Activated CD4-positive, alpha-beta T cell treated with anti-CD3 and anti-CD28 coated beads, Interleukin-2, amount 50 U/mL, for 24 hours (primary cell): ENCODE results near the gene SLC2A6.

Source experiments
- DNase-seq, 2 donors: peaks; one replicate each; pipeline ENCODE4 v3.0.0-alpha.2; 2020; ENCODE audit warnings: low read depth in 1 of 2, low spot score in 1 of 2

SLC2A6 gene

DNA sequence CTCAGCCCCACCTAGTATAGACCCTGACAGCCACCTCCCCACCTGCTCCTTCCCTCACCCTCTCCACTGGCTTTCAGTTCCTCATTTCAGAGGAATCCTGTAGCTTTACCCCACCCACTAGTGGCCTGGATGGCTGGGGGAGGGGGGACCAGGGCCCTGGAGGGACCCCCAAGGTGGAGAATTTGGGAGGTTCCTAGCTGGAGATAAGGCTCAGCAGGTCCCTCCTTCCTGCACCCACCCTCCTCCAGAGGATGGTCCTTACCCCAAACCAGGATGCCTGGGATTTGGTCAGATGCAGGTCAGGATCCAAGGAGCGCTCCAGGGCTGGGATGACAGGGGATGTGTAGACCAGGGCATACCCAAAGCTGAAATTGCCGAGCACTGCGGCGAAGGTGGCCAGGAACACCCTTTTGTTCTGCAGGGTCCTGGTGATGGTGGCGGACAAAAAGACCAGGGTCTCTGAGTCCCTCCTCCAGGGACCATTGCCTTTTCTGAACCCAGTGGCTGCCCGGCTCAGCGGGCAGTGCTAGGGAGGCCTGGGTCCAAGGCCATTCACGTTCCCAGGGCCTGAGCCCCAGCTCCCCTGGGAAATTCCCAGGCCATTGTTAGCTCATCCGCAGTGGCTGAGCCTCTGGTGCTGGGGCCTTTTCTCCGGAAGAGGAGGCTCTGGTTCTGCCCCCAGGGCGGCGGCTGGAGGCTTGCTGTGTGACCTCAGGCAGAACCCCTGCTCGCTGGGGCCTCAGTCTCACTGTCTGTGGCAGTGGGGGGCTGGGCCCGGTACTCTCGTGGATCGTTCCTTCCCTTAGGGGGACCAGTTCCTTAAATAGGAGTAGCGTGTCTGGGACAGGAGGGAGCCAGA is 678 bp downstream of the SLC2A6 start:
- no peak for DNase-seq

DNA sequence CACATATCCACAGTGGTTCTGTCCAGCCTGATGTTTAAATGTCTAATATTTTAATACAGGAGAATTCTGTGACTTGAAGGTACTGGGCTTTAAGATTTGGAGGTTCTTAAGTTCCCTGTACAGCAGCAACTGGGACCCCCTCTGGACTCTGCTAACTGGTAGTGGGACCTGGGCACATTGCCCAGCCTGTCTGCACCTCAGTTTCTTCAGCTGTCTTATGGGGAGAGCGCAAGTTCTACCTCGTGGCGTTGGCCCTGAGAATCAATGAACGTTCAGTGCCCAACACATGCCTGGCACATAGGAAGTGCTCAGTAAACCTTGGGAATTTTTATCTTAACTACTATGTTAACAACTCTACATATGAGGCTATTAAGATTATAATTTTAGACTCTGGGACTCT is 1.4 kb downstream of the SLC2A6 start:
- DNase-seq: no peak

DNA sequence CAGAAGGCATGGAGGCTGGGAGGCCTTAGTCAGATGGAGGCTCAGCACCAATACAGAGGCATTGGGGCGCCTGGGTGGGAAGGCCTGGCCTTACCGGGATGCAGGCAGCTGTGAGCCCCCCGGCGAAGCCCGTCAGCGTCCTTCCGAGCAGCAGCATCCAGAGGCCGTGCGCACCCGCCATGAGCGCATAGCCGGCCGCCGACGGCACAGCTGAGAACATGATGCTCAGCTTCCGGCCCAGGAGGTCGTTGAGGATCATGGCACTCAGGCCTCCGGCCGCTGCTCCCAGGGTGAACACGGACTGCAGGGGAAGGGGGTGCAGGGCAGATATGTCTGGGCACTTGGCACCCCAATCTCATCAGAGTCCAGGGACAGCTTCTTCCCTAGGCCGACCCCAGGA is 2.0 kb downstream of the SLC2A6 start:
- DNase-seq: no peak

DNA sequence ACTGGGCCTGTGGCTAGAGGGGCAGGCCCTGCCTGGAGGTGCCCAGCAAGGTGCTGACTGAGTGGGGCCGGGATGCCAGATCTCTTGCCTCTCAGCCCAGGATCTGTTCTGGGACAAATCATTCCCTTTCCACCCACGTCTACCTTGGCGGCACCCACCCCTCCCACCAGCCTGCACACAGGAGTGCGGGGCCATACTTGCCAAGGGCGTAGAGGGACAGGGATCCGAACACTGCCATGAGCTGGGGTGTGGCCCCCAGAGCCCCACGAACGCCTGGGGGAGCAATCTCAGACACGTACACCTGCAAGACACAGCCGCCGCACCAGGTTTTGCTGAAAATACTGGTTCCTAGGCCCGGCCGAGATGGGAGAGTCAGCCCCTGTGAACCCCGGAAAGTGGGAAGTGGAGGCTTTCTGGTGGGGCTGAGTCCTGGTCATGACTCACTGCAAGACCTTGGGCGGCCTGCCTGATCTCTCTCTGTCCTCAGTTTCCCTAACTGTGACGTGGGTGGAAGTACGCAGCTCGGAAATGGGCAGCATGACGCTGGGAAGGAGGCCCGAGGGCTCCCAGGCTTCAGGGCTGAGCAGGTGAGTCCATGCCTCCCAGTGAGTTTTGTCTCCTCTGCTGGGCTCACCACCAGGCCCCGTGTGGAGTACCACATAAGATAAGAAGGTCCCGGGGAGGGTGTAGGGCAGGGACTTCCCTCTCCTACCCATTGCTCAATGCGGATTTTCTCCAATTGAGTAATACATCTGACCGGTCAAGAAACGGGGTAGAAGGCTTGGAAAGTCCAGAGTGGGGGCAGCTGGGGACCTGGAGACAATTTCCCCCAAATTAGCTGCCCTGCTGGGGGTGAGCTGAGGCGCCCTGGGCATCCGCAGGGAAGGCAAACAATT is 2.6 kb downstream of the SLC2A6 start:
- no peak for DNase-seq

DNA sequence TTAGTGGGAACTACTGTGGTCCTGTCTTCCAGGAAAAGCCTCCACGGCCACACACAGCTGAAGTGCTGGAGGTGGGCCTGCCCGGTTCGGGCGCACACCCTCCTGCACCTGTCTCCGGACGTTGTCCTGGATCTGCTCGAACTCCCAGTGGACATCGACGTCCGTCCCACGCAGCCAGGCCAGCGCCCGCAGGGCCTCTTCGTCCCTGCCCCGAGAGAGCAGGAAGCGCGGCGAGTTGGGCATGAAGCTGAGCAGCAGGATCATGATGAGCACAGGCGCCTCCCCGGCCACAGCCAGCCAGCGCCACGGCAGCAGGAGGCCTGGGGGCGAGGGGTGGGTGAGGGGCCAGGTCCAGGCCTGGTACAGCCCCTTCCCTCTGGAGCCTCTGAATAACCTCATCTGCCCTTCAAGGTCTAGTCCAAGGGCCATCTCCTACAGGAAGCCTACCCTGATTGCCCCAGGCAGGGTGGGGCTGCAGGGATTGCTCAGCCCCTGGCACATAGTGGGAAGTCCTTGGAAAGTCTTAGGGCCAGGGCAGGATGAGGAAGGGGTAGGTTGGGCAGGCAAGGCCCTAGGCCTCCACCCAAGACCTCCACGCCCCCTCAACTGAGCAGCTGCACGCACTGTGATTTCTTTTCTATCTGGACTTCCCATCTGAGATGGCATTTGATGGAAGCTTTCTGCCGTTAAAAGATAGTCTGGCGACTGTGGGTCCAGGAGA is 3.4 kb downstream of the SLC2A6 start:
- no peak for DNase-seq

DNA sequence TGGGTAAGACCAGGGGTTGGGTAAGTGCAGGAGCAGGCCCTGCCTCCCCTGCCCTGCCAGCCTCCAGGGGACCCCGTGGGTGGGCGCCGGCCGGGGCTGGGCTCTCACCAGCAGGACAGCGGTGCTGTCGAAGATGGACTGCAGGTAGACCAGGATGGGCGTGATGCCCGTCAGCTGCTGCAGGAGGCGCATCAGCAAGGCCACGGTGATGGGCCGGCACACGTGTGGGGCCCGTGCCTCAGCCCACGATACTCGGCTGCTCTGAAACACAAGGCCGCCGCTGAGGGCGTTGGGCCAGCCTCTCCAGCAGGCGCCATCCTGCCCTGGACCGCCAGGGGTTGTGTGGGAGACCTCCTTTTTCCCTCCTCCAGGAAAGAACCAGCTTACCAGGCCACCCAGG is 4.0 kb downstream of the SLC2A6 start:
- no peak for DNase-seq

DNA sequence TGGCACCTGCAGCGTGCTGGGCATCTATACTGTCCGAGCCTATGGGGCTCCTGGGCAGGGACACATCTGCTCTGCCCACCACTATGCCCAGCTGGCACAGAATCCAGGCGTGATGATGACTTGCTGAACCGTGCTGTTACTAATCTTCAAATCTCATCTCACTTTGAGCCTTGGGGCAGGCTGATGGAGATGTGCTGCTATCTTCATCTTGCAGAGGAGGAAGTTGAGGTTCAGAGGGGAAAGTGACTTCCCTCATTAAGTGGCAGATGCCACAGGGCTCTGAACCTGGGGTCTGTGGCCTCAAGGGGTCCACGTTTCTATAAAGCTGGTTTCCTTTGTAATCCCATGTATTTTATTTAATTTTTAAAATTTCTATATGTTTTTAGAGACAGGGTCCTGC is 4.7 kb downstream of the SLC2A6 start:
- no peak for DNase-seq

DNA sequence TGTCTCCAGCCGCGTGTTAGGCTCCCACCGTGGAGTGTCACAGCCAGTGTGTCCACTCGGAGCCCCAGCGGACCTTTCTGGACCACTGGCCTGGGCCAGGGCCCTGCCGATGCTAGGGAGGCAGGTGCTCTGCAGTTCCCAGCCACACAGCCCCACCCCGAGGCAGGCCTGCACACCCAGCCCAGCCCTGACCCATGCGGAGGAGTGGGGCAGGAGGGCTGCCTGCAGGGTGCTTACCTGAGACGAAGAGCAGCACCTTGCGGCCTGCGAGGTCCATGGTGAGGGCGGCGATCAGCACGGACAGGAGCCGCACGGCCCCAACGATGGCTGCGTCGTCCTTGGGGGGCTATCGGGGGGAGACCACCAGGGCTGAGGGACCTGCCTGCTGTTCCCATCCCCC is 5.2 kb downstream of the SLC2A6 start:
- DNase-seq: no peak

DNA sequence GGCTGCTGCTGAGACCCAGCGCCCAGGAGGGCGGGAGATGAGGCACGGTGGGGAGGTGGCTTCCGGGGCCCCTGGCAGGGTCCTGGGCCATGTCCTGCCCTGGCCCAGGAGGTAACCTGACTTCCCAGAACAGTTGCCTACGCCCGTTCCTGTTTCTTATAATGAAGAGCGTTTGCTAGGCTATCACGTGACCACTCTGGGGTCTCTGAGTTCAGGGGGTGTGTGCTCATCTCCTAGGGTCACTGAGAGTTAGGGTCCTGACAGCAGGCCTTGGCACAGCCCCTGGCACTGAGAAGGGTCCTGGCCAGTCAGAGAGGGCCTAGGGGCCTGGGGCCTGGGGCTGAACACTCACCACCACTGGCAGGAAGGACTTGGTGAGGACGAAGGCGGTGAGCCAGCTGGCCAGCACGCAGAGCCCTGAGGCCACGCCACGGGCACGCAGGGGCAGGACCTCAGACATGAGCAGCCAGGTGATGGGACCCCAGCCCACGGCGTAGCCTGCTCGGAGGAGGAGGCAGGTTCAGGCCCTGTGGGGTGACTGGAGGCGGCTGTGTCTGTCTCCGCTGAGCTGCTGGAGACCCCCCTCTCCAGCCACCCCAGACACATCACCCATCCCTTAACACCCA is 6.0 kb downstream of the SLC2A6 start:
- no peak for DNase-seq

DNA sequence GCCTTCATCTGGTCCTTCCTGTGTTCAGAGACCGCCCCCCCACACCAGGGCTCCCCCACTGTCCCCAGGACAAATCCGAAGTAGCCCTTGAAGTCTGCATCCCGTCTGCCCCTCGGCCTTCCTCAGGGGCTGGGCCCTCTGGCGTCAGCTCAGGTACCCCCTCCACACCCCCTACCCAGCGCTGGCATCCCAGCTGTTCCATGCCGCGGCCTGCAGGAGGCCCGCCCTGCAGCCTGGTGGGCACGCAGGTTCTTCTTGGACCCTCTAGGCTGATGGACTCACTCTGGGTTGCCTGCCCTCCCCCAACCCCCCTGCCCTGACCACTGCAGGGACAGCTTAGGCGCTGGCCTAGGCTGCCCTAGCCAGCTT is 6.6 kb downstream of the SLC2A6 start:
- no peak for DNase-seq

DNA sequence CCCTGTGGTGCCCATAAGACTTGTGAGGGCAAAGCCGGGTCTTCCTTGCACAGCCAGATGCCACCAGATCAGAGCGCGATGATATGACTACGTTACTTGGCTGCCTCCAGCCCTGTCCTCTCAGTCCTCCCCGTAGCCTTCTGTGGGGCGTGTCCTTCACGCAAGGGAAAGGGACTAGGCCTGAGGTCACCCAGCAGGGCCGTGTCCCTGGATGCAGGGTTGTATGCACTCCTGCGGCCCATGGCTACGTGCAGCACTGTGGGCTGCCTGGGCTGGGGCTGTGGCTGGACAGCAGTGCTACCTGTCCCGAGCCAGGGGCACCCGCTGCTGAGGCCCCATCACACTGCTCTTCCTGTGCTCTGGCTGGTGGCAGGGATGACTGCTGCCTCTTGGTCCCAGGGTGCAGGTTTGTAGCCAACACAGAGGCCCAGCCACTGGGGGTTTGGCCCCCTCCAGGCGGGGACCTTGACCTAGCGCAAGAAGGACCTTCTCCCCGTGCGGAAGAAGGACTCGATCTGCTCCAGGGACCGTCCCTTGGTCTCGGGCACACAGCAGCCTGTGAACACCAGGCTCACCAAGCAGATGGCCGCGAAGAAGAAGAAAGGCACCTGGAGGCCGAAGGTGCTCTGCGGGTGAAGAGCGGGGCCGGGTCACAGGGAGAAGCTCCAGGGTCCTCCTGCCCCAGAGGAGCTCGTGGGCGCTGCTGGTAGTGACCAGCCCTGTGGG is 7.2 kb downstream of the SLC2A6 start:
- no peak for DNase-seq

DNA sequence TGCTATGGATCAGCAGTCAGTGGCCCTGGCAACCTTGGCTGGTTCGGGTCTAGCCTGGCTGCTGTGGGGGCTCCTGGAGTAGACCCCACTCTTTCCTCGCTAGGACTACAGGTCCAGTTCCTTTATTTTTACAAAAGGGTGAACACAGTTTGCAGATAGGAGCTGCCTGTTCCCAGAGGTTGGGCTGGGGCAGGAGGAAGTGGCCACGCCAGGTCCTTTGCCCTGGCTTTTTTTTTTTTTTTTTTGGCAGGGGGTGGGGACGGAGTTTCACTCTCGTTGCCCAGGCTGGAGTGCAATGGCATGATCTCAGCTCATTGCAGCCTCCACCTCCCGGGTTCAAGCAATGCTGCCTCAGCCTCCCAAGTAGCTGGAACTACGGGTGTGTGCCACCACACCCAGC is 7.9 kb downstream of the SLC2A6 start:
- DNase-seq: no peak

DNA sequence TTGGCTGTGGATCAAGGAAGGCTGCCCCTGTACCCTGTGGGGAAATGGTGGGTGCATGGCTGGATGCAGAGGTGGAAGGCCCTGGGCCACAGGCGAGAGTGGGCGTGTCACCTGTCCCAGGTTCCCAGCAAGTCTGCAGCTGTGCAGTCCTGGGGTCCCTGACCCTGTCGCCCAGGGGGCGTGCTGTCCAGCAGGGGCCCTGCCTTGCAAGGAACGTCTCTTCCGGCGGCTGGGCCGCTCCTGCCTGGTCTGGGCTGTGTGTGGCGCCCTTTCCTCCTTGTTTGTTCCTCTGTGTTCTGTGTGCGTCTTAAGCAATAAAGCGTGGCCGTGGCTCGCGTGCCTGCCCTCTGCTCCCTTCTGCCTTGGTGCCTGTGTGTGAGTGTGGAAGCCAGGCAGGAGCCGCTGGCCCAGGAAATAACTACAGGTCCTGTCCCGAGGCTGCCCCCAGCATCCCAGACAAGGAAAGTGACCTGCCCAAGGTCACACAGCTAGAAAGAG is 8.4 kb downstream of the SLC2A6 start:
- no peak for DNase-seq

DNA sequence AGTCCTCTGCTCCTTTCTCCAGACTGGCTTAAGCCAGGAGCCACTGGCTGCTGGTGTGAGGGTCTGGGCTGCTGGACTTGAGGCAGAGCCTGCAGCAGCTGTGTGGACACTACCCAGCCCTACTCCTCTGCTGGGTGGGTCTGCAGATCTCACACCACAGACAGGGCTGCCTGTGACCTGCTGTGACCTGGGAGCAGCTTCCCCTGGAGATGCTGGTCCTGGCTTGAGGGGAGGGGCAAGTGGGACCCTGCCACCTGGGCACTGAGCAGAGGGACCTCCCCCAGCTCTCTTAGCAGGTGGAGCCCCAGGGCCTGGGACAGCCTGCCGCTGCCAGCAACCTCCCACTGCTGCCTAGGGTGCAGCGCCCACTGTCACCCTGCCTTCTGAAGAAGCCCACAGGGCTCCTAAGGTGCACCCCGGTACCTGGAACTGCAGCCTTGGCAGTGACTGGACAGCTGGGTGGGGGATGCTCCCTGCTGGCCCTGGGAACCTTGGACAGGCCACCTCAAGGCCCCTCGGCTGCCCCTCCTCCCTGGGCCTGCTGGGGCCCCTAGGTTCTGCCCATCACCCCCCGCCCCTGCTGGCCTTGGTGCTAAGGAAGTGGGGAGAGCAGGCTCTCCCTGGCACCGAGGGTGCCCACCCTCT is 10.0 kb downstream of the SLC2A6 start:
- DNase-seq: no peak

DNA sequence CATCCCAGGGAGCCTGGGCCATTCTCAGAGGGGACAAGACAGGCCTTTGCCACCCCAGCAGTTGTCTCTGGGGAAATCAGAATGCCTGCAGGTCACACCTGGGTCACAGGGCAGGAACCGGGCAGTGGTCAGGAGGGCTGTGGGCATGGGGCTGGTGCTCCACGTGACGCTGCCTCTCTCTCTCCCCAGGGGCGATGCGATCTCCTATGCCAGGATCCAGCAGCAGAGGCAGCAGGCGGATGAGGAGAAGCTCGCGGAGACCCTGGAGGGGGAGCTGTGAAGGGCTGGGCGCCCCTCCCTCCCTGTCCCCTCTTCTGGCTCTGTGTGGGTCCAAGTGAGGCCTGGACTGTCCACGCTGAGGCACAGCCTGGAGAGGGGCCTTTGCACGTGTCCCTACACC is 10.5 kb downstream of the SLC2A6 start:
- no peak for DNase-seq

DNA sequence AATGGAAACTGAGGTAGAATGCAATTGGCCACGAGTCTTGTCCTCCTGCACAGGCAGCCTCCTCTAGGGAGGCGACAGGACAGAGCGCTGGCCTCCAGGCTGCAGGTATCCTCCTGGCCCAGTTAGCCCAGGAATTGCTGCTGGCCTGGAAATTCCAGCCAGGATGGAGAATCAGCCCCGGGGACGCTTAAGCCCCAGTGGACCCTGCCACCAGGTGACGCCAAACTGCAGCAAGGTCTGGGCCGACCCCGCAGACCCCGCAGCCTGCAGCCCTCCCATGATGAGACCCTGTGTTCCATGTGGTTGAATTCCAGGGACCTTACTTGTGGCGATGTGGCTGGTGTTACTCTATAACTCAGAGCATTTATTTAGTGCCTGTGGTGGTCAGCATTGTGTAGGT is 11.8 kb downstream of the SLC2A6 start:
- no peak for DNase-seq

DNA sequence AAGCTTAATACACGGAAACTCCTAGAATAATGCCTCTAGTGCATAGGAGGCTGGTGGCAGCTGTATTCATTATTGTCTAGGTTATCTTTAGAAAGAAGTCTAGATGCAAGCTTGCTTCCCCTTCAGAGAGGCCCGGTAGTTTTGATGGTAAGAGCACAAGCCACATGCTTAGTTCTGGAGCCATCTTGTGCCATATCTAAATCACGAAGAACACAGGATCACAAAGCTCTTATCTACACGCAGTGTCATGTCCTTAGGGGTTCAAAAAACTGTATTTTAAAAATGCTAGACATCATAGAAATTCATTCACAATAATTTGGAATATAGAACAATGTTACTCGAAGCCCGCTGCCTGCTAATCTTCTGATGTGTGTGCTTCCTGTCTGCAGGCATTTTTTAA is 12.9 kb downstream of the SLC2A6 start:
- no peak for DNase-seq

DNA sequence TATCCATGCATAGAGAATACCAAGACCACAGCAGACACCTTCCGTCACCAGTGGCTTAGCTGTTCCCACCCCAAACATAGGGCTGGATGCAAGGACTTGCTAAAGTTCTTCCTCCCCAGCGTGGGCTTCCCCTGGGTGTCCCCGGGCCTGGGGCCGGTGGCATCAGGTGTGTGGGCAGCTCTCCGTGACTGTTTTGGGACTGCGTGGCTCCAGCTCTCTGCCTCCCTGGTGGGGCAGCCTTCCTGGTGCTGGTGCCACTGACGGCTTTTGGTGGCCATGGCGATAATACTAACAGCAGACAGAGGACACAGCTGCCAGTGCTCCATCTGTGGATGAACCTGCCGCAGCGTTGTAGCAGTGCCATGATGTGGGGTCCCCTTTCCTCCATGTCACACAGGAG is 14.3 kb downstream of the SLC2A6 start:
- DNase-seq: no peak

DNA sequence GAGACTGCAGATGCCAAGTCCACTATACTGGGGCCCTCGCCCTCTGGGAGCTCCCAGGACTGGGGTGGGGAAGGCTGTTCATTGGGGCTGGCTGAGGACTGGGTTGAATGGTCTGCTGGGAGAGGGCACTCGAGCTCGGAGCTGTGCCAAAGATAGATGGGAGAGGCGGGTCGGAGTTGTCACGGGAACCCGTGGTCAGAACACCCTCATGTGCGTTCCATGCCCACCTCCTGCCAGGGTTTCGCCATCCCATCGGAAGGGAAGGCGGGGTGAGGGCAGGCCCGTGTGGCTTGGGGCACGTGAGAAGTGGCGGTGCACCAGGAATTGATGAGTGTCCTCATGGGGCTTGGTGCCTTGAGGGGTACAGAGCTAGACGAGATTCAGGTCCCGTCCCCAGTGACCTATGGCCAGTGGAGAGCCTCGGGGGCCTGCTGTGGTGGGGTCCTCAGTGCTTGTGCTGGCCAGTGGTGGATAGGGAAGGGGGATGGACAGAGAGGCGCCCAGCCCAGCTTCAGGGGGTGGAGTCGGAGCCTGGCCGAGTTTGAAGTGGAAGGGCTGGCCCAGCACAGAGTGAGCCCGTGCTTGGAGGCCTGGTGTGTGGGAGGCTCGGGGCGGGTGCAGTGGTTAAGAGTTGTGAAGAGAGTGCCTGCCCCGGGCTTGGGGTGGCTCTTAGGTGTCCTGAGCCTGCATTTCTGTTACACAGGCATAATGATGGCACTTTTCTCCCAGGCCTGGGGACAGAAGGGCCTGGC is 14.9 kb downstream of the SLC2A6 start:
- DNase-seq: no peak
